ENCODE results near the gene NENF.

NENF gene

DNA sequence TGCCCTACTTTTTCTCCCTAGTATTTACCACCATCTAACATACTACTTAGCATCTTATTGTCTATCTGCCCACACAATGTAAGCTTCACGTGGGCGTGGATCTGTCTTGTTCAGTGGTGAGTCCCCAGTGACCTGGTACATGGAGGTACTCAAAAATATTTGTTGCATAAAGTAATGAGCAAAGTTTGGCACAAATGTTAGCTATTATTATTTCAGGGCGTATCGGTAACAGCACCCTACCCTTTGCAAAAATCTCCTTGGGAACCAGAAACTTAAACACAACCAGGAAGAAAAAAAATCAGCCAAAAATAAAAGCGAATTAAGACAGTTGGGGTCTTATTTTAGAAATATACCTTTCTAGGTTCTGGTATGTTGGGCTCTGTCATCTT is 454 bp upstream of the NENF start:
- no peak for DNase-seq

DNA sequence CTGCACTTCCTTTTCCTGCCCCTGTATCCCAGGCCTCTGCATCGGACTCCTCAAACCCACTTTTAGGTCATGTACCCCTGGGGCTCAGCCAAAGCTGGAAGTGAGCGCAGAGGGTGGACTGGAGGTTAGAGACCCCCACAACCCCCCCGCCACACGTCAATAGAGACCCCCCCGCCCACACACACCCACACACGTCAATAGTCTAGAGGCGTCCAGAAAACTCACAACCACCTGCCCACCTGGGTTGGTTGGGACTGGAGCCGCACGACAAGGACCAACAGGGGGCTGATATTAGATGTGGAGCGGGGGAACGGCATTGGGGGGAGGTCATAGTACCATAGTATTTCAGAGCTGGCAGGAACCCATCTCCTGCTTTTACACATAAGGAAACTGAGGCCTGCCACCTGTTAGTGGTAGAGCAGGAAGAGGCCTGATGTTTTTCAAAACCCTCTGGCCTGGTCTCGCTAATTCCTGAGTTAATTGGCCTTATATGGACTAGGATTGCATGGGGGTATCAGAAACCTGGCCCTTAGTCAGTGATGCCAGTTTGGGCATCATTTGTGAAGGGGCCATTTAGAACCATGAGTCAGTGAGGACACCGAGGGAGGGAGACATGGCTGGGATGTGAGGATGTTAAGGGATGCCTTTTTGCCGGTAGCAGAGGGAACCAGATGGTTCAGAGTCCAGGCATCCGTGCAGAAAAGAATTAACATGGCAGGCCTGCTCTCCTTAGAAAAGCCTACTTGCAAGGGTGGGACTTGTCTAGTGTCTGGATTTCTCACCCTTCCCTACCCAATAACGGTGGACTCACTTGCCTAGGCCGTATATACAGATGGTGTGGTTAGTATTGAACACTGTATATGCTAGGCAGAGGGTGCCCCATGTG is 1.1 kb downstream of the NENF start:
- no peak for DNase-seq

DNA sequence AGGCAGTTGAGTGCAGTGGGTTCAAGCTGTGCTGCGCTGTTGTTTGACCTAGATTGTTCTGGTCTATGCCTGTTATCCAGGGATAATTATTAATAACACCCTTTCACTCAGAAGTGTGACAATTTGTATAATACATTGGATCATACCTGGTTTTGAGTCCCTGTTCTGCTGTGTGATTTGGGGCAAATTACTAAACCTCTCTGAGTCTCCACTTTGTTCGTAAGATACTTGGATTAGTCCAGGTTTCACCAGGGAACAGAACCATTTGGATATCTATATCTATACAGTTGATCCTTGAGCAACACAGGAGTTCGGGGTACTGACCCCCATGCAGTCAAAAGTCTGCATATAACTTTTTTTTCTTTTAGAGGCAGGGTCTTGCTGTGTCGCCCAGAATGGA is 2.3 kb downstream of the NENF start:
- no peak for DNase-seq

DNA sequence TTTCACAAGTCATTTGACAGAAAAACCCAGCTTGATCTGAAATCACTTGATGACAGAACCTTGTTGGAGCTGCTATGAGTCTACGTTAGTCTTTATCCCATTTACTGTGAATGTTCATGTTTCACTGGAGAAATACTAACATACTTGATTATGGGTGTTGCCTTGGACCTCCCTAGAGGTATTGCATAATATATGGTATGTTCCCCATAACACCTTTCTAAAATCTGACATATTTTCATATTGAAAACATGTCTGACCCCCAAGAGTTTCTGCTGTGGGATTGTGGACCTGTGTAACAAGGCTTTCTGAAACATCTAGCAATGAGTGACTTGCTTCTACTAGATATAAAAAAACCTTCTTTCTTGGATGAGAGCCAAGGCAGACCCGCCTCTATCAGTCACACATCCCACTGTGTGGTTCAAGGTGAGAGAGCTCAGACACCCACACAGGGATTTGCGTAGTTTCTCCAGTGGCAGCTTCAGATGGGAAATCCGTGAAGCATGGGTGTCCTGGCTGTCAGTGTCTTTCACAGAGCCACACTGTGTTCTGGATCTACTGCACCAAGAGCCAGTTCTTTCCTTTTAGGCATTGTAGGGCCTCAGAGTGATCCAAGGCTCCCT is 4.6 kb downstream of the NENF start:
- DNase-seq: no peak

DNA sequence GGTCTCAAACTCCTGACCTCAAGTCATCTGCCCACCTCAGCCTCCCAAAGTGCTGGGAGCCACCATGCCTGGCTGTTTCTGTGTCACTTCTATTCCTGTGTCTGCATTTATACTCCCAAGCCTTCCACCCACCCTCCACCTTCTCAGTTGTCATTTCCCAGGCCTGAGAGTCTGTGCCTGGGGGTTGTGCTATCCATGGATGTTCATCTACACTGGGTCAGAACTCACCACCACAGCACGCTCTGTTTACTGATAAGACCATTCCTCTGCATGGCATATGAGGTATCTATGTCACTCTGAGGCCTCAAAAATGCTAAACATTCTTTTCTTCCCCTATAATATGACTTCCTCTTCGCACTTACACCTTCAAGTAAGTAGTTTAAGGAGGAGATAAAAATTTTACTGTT is 6.1 kb downstream of the NENF start:
- DNase-seq: no peak

DNA sequence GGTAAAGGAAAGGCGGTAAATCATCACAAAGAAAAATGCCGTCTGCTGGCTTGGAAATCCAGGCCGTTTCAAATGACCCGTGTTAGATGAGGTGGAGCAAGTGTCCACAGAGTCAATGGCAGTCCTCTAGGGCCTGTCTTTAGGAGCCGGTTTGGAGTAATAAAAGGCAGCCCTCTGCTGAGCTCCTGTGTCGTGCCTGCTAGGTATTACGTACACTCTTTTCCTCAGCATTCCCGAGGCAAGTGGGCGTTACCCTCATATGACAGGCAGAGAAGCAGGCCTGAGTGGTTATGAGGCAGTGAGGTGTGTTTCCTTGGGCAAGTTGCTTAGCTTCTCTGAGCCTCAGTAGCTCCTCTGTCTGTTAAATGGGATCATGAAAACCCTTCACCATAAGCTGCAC is 7.7 kb downstream of the NENF start:
- DNase-seq: peak; percentile 70

DNA sequence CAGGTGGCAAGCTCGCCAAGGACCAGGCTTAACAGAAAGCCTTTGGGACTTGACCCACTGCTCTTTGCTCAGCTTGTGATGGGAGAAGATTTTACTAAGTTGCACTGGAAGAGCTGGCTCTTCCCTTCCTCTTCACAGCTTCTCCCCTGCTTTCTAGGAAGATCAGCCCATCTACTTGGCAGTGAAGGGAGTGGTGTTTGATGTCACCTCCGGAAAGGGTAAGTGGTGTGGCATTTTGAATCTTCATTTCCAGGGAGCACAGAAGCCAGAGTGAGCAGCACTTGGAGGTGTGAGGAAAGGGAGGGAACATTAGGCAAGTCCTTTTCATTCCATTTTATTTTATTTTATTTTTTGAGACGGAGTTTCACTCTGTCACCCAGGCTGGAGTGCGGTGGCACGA is 9.7 kb downstream of the NENF start:
- no peak for DNase-seq

DNA sequence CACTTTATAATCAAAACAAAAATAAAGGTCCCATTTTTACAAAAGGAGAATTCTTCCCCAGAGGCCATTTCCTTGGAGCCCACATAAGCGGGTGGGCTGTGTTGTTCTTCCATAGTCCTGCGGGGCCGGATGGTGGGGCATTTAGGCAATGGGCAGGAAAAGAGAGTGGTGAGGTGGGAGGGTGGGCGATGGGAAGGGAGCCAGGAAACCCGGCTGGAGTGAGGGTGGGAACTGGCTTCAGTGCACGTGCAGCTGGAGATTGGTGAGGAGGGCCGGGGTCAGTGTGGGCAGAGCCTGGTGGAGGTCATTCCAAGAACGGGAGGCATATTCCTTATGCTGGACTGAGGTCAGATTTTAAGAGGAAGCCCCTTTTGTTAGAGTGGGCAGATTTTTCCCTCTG is 13.6 kb downstream of the NENF start:
- DNase-seq: no peak

DNA sequence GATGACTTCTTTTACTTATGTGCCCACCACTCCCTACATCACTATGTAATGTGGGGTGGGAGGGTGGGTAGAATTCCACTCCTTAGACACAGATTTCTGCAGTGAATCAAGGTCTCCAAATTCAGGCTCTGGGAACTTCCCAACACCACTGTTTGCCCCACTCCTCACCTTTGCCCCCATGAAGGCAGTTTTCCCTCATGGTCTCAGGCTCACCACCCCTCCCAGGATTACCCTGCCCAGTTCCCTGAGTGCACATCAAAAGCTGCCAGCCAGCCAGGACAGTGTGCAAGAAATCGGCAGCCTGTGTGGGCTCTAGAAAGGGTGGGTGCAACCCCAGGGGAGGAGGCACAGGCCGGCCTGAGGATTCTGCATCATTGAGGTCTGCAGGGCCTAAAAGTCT is 14.8 kb downstream of the NENF start:
- no peak for DNase-seq

DNA sequence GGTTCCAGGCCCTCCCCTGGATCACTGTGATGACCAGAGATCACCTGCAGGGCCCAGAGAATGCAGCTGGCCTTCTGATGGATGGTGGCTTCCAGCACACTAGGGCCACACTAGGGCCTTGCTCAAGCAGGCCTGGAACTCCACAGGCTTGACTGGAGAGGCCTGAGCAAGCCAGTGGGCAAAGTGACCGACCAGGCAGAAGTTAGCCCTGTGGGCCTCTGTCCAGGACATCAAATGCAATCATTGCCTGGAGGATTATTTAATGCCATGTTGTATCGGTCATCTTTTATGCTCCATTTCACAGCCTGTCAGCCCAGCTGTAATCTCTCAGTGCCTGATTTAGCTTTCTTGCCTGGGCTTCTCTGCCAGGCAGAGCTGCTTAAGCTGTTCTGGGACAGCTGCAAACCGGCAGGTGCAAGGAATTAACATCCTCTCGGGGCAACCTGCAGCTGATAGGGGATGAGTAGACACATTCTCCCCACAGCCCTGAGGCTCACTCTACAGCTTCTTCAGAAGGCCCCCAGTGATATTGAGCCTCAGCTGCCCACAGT is 17.7 kb downstream of the NENF start:
- DNase-seq: no peak

DNA sequence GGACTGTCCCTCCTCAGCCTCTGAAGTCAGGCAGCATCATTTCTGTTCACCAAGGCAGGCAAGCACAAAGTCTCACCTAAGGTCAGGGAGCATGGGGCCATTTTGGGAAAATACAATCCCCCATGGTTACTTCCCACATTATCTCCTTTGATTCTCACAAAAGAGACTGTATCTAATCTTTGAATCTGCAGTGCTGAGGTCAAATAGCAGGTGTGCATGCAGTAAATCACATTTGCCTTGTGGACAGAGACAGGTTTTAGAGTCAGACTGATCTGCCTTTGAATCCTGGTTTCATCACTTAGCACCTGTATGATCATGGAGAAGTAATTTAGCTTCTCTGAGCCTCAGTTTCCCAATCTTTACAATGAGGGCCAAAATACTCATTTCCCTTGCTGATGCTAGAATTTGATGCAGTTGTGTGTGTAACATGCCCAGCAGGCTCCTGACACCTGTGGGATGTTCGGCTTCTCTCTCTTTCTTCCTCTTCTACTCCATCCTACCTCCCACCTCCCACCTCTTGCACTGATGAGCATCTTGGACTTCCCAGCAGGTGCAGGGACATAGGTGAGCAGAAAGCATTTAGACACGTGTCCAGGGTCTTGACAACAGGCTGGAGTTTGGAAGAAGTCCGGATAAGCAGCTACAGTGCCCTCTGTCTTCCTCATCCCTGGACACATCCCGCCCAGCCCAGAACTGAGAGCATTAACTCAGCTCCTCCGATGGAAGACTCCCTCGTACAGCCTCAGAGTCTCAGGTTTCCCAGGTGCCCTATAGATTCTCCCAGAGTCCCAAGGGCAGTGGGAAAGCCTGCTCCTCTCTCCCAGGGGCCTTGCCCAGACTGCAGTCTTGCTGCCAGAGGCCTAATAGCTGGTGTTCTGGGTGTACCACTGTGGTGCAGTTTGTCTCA is 18.9 kb downstream of the NENF start:
- no peak for DNase-seq

DNA sequence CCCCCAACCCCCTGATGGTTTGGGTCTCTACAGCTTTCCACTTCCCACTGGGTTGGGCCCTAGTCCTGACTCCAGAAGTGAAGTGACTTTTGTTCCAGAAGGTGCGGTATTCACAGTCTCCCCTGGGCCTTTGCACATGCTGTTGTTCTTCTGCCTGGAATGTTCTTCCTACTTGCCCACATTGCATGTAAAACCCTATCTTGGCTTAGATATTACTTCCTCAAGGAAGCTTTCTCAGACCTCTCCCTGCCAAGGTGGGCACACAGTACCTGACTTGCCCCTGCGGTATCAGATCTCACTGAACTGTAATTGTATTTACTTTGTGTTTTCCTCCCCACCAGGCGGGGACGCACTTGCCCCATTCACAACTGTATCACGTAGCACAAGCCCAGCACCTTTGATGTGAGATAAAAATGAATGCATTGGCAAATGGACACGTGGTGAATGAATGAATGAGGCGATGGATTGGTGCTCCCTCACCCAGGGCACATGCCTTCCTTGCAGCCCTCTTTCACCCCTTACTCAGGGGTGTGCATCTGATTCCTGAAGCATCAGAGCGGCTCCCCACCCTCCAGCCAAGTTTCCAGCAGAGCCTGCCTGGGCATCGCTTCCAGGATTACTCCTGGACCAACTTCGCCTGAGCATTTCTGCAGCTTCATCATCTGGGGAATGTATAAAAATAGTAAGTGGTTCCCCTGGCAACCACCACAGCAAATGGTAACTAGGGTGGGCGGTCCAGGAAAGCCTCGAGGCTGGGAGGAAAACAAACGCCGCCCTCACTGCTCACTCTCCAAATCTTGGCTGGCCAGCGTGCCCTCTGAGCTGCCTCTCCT is 19.8 kb downstream of the NENF start:
- DNase-seq: no peak

DNA sequence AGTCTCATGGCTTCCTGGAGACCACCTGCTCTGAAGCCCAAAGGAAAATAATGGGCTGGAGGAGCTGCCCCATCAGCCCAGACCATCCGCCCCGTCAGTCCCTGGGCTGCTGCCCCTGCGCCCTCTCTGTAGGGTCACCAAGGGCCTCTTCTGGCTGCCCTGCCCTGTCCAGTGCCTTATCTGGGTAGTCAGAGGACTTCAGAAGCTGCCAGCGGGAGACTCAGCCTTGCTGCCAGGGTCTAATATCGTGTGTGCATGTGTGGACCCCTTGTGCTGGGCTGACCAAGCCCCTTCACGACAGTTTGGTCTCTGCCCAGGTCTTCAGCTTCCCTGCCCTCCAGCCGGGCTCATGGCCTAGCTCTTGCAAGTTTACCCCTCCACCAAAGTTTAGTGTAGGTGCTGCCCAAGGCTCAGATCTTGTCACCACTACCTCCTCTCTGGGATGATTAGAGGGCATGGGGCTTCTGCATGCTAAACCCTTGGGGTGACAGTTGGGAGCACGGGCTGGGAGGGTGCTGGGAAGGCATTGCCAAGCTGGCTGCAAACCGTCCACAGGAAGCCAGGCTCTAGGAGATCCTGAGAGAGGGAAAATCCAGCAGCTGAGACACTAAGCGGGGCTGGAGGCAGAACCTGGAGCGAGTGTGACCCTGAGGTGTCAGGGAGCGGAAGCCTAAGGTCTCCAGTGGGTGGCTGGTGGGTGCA is 20.6 kb downstream of the NENF start:
- DNase-seq: no peak

DNA sequence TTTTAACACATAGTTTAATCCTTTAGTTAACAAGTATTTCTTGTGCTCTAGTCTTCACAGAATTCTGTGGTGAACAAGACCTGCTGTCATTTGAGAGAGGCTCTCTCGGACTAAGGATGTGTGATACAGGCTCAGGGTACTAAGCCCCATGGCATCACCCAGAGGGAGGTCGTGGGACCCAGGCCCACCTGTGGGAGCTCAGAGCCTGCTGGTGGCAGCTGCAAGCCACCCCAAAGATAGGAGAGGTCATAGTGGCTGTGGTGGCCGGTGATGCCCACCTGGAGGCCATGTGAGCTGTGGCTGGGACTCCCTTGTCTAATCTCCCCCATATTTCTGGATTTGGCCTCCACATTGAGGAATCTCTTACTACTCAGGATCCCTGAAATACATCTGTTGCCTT is 22.0 kb downstream of the NENF start:
- DNase-seq: no peak

DNA sequence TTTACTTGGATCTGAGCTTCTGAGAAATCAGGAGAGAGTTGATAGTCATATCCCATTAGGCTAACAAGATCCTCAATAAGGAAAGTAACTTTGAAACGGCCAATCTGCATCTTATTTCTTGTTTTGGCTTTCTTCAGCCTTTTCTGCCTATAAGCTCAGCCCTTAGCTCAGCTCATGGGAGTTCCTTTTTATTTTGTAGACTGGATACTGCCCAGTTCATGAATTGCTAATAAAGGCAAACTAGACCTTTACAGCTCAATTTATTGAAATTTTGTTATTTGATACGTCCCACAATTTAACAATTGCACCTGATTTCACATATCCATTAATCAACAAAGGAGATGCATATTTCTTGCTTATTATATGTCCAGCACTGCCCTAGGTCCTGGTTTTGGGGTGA is 22.7 kb downstream of the NENF start:
- no peak for DNase-seq

DNA sequence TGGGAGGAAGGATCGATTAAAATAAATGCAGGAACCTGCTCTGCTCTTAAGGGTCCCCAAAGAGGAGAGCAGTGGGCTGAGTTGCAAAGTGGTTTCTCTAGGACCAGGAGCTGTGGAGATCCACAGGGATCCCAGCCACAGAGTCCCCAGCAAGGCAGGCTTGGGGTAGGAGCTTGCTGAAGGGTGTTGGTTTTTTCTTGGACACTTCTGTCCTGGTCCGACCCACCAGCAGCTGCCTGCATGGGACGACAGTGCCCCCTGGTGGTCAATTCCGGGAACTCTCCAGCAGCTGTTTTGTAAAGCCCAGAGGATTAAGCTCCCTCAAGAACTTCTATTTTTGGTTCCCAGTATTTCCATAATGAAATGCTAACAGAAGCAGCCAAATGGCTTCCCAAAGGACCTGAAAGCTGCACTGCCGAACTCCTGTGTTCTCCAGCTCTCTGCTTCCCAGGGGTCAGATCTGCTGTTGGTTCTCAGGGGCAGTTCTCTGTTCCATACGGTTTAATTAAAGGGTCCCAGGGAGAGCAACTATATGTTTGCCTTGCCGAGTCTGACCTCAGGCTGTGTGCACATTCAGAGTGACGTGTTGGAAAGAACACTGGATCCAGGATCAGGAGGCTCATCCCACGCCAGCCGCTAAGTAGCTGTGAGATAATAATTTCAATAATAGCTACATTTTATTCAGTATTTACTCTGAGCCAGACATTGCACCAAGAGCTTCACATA is 23.2 kb downstream of the NENF start:
- peak; percentile 93 for DNase-seq

DNA sequence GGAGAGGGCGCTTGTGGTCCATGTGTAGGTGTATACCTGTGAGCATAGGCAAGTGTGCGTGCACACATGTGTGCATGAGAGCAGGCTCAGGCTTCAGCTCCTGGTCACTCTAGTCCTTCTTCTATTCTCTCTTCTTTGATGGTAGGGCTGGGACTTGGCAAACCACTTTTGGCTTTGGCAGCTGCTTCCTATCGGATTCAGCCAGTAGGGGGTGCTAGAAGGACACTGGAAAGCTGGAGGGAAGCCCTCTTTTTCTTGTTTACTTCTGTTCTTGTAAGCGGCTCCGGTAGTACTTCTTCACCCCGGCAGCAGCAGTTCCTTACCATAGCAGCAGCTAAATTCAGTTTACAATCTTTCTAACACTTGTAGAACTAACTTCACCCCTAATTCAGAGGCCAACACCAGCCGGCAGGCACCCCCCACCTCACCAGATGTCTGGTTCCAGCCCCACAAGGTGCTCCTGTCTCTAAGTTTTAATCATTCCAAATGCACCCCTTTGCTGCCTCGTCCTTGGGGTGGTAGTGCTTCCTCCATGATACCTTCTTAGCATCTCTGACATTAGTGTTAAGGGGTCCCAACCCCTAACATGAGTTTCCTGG is 25.1 kb downstream of the NENF start:
- DNase-seq: peak; percentile 89

DNA sequence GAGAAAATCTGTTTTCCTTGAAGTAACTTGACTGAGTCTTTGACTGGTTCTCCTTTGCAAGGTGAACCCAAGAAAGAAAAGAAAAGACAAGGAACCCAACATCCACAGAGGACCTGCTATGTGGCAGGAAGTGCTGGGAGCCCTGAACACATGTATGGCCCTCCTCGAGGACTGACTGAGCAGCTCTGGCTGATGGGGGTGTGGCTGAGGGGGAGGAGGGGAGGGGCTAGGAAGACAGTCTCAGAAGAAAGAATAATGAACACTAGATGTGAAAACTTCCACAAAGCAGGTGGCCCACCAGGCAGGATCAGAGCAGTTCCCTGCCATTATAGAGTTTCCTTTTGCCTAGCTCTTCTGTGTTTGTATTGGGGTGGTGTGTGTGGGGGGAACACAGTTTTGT is 26.1 kb downstream of the NENF start:
- DNase-seq: no peak

DNA sequence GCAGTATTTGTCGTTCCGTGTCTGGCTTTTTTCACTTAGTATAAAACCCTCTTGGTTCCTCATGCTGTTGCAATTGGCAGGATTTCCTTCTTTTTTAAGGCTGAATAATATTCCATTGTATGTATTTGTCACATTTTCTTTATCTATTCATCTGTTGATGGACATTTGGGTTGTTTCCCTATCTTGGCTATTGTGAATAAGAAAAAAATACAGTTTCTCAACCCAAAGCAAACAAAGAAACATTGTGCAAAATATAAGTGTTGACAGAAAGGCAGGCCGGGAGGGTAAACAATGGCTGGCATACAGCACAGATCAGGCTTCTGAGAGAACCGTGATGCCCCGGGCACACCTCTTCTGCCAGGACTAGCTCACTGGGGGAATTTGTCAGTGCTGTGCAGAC is 26.9 kb downstream of the NENF start:
- no peak for DNase-seq

DNA sequence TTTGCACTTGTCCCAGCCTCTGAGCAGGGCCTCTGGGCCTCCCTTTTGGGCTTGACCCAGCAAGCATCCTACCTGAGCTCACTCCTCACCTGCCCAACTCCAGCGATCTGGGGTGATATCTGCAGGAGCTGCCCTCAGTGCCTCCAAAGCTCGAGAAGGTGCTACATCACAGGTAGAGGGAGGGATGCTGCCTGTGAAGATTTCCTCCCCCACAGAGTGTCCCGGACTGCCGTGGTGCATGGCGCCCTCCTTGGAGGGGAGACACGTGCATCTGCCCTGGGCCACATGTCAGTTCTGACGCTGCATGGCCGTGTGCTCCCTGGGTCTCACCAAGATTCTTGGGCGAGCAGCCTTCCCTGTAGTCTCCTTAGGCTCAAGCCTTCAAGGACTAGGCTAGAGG is 27.7 kb downstream of the NENF start:
- DNase-seq: no peak
